ENCODE data around the gene OBSCN.

OBSCN gene

GRCh38 chr1:228284521-228284920 is 76.7 kb downstream of the OBSCN start:
- in situ Hi-C loops (cut with HindIII; ENCODE audit: low sequenced_read_pairs), result no loop called here

- in situ Hi-C loops (cut with HindIII; ENCODE audit: low sequenced_read_pairs), result no loop called here
These were observed 78.0 kb downstream of the OBSCN start for GRCh38 chr1:228285661-228286504.

- in situ Hi-C loops (cut with HindIII; ENCODE audit: low sequenced_read_pairs), result no loop called here
These were observed 78.9 kb downstream of the OBSCN start for GRCh38 chr1:228286505-228287417.

- in situ Hi-C loops (cut with HindIII; ENCODE audit: low sequenced_read_pairs), result no loop called here
These were observed 79.9 kb downstream of the OBSCN start for GRCh38 chr1:228287541-228288425.

GRCh38 chr1:228288536-228289238 is 80.8 kb downstream of the OBSCN start:
- in situ Hi-C loops (cut with HindIII; ENCODE audit: low sequenced_read_pairs), result no loop called here

- in situ Hi-C loops (cut with HindIII; ENCODE audit: low sequenced_read_pairs), result no loop called here
These were observed 81.5 kb downstream of the OBSCN start for GRCh38 chr1:228289239-228289849.

- in situ Hi-C loops (cut with HindIII; ENCODE audit: low sequenced_read_pairs), result no loop called here
These were observed 82.4 kb downstream of the OBSCN start for GRCh38 chr1:228289996-228290881.

GRCh38 chr1:228291906-228292608 is 84.2 kb downstream of the OBSCN start:
- in situ Hi-C loops (cut with HindIII; ENCODE audit: low sequenced_read_pairs), result no loop called here

- in situ Hi-C loops (cut with HindIII; ENCODE audit: low sequenced_read_pairs), result no loop called here
These were observed 84.7 kb downstream of the OBSCN start for GRCh38 chr1:228292609-228292911.

- in situ Hi-C loops (cut with HindIII; ENCODE audit: low sequenced_read_pairs), result no loop called here
These were observed 85.5 kb downstream of the OBSCN start for GRCh38 chr1:228293393-228293792.

GRCh38 chr1:228293816-228294500 is 86.1 kb downstream of the OBSCN start:
- in situ Hi-C loops (cut with HindIII; ENCODE audit: low sequenced_read_pairs), result no loop called here

GRCh38 chr1:228294717-228295116 is 86.9 kb downstream of the OBSCN start:
- in situ Hi-C loops (cut with HindIII; ENCODE audit: low sequenced_read_pairs), result no loop called here

- in situ Hi-C loops (cut with HindIII; ENCODE audit: low sequenced_read_pairs), result no loop called here
These were observed 87.4 kb downstream of the OBSCN start for GRCh38 chr1:228295201-228295600.

- in situ Hi-C loops (cut with HindIII; ENCODE audit: low sequenced_read_pairs), result no loop called here
These were observed 88.1 kb downstream of the OBSCN start for GRCh38 chr1:228295981-228296380.

- in situ Hi-C loops (cut with HindIII; ENCODE audit: low sequenced_read_pairs), result no loop called here
These were observed 89.4 kb downstream of the OBSCN start for GRCh38 chr1:228297242-228297641.

GRCh38 chr1:228297822-228298221 is 90.0 kb downstream of the OBSCN start:
- in situ Hi-C loops (cut with HindIII; ENCODE audit: low sequenced_read_pairs), result no loop called here

GRCh38 chr1:228298471-228298870 is 90.6 kb downstream of the OBSCN start:
- in situ Hi-C loops (cut with HindIII; ENCODE audit: low sequenced_read_pairs), result no loop called here

- in situ Hi-C loops (cut with HindIII; ENCODE audit: low sequenced_read_pairs), result no loop called here
These were observed 91.4 kb downstream of the OBSCN start for GRCh38 chr1:228299211-228299610.

All from DLD1 (cell line).